Activated CD8-positive, alpha-beta memory T cell treated with anti-CD3 and anti-CD28 coated beads, Interleukin-2, amount 10 ng/mL, durations not matched to agents 7 days and 5 days (primary cell): Measurements from ENCODE around the gene RAB30. TPM values are rescaled to one million over a fixed set of nuclear protein-coding genes. Genes with fewer than 3 reads are reported as not detected.
A peak's percentile ranks its signal among the peaks of the same experiment; 100 is the strongest.

Experiments
- ATAC-seq: fragments of 150-1000 bp; cut with Tn5 transposase; one replicate; pipeline ENCODE4 v1.10.0; 2021; ENCODE audit warnings: moderate library complexity
- CTCF ChIA-PET: fragments of 350-600 bp; sonication (Branson Sonifier 250); formaldehyde crosslinking; loops from one replicate; lab custom pipeline; 2021; ENCODE audit warnings: antibody characterized with exemption; lab: Charles Lee
- DNase-seq: peaks from one replicate; pipeline ENCODE4 v3.0.0-alpha.2; 2020
- H3K27ac Mint-ChIP-seq: one replicate; pipeline ENCODE4 v1.8.0; 2021; ENCODE audit warnings: mild to moderate bottlenecking, mixed read lengths
- H3K27me3 Mint-ChIP-seq: one replicate; pipeline ENCODE4 v1.8.0; 2021; ENCODE audit warnings: mixed read lengths
- H3K36me3 Mint-ChIP-seq: one replicate; pipeline ENCODE4 v1.8.0; 2021; ENCODE audit warnings: mild to moderate bottlenecking, mixed read lengths
- H3K4me1 Mint-ChIP-seq: one replicate; pipeline ENCODE4 v1.8.0; 2021; ENCODE audit warnings: mixed read lengths
- H3K4me3 Mint-ChIP-seq: one replicate; pipeline ENCODE4 v1.8.0; 2021; ENCODE audit warnings: mild to moderate bottlenecking, moderate library complexity, mixed read lengths
- H3K9me3 Mint-ChIP-seq: one replicate; pipeline ENCODE4 v1.8.0; 2022; ENCODE audit warnings: low read depth, mixed read lengths
- total RNA-seq, 2 experiments: library from RNA; stranded (reverse); gene quantifications; one replicate each; pipeline ENCODE4 v1.2.3, GENCODE V29; 2021

Gene RAB30
- total RNA-seq, 2 experiments from 2014 or later = 7.0 to 7.7 TPM

DNA sequence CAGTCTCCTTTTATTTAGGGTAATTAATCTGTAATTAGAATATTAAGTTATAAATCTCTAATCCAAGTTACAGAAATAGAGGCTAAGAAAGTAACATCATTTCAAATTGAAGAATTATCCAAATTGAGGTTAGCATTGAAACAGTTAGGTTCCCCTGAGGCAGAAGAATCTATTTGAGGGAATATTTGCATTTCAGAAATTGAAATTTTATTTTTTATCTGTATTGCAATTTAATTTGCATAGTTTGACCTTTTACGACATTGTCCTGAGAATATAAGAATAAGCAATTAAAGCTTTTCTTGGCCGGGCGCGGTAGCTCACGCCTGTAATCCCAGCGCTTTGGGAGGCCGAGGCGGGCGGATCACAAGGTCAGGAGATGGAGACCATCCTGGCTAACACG lies 142.6 kb downstream of the RAB30 start:
- Mint-ChIP-seq H3K36me3 (peaks cover 33% of the 10 kb centered on the region), H3K4me1 (peaks cover 10% of the 10 kb centered on the region), H3K27me3 (no peaks in the 10 kb centered on the region), H3K4me3 (no peak overlapping the region), H3K27ac (no peak overlapping the region), H3K9me3 (no peaks in the 10 kb centered on the region)
- DNase-seq (no peak), ATAC-seq (no peak)
- CTCF ChIA-PET = interaction anchor here (1.0 to 1.3 kb wide), 3 partner anchors 62 to 133 kb away, joined by 3 read pairs; no protein-coding TSS in a partner anchor

- Mint-ChIP-seq H3K4me1 (peaks cover 9% of the 10 kb centered on the region), H3K36me3 (peaks cover 30% of the 10 kb centered on the region), H3K27me3 (no peaks in the 10 kb centered on the region), H3K4me3 (no peak overlapping the region), H3K27ac (peak overlapping the region; percentile 52), H3K9me3 (no peaks in the 10 kb centered on the region)
- CTCF ChIA-PET = interaction anchor here (1.0 to 2.1 kb wide), 10 partner anchors 11 to 144 kb away, joined by 3 to 8 read pairs (median 4); partner anchors contain the start of genes DDIAS and RAB30
- peak; percentile 82 for ATAC-seq
- no peak for DNase-seq
Observed at GRCh38 chr11:82927264-82927880, 144.3 kb downstream of the RAB30 start.

DNA sequence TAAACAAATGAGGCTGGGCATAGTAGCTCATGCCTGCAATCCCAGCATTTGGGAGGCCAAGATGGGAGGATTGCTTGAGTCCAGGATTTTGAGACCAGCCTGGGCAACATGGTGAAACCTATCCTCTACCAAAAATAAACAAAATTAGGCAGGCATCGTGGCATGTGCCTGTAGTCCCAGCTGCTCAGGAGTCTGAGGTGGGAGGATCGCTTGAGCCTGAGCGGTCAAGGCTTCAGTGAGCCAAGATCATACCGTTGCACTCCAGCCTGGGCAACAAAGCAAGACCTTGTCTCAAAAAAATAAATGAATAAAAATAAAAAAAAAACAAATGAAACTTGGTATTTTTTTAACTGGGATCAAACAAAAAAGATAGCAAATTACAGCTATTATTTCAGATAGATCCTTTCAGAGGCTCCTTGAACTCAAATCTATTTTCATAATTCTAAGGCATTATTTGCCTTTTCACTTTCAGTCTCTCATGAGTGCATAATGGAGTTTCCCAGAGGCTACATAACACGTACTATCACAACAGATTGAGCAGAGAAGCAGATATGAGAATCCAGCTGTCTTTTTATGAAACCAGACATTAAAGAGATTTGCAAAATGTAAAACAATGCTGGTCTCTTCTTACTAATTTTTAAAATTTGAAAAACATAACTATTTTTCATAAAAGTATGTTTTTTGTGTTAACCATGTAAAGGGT lies 147.0 kb downstream of the RAB30 start:
- H3K27me3 Mint-ChIP-seq = no peaks in the 10 kb centered on the region
- CTCF ChIA-PET = interaction anchor here (0.8 to 2.0 kb wide), 3 partner anchors 15 to 57 kb away, joined by 3 to 9 read pairs (median 4); no protein-coding TSS in a partner anchor
- H3K27ac Mint-ChIP-seq = no peak overlapping the region
- peaks cover 33% of the 10 kb centered on the region for H3K4me1 Mint-ChIP-seq
- DNase-seq = no peak
- peaks cover 32% of the 10 kb centered on the region for H3K36me3 Mint-ChIP-seq
- H3K9me3 Mint-ChIP-seq = peaks cover 2% of the 10 kb centered on the region
- H3K4me3 Mint-ChIP-seq = no peak overlapping the region
- ATAC-seq = no peak

Other genes with a start within 250 kb of the RAB30 start
- gene PRCP, start 171.5 kb downstream of the RAB30 start, total RNA-seq = 10 to 100 TPM; 17.3 to 21.8 TPM
- gene DDIAS, start 170.2 kb downstream of the RAB30 start, total RNA-seq = 10 to 100 TPM; 12.0 to 16.2 TPM
- 10 to 100 TPM; 71.6 to 85.0 TPM for gene PCF11, start 85.2 kb upstream of the RAB30 start, total RNA-seq
- 1 to 10 TPM; 1.6 to 1.9 TPM for gene ANKRD42, start 121.8 kb upstream of the RAB30 start, total RNA-seq
- gene CCDC90B, start 214.5 kb upstream of the RAB30 start, total RNA-seq = 10 to 100 TPM; 30.1 to 32.7 TPM